IMR-90 (cell line): ENCODE measurements around the gene EZR. TPM values are rescaled to one million over a fixed set of nuclear protein-coding genes. Genes with fewer than 3 reads are reported as not detected.

Experiments
- ATAC-seq: fragments of 200-7000 bp; cut with Tn5 transposase; 2 replicates; pipeline ENCODE4 v1.9.1; 2020; ENCODE audit warnings: low read depth, mild to moderate bottlenecking, moderate library complexity
- BruUV-seq: library from RNA; stranded (reverse); fragments of 400-500 nt; replicated peaks from 2 replicates; lab custom pipeline; 2021; lab: Mats Ljungman, UMichigan
- CTCF ChIA-PET: fragments of 300-600 bp; formaldehyde crosslinking; extraction: SDS; loops from one replicate; lab custom pipeline; 2021; ENCODE audit warnings: antibody characterized with exemption; lab: Yijun Ruan, JAX
- POLR2A ChIA-PET: fragments of 300-600 bp; sonication (Branson Sonifier 250); formaldehyde crosslinking; loops from one replicate; lab custom pipeline; 2022; ENCODE audit warnings: antibody characterized with exemption; ENCODE audit not compliant: unreplicated experiment; lab: Charles Lee
- DNase-seq: peaks from one replicate; pipeline ENCODE4 v3.0.0; 2013
- H2AFZ ChIP-seq: replicated peaks from 2 replicates; pipeline ENCODE3; 2013; ENCODE audit warnings: low read length, mild to moderate bottlenecking; ENCODE audit not compliant: poor library complexity
- H2AK5ac ChIP-seq: 2 replicates; pipeline ENCODE4 v1.6.1; 2013; ENCODE audit warnings: low read depth, low read length, inconsistent platforms
- H2AK9ac ChIP-seq: replicated peaks from 2 replicates; pipeline ENCODE3; 2013; ENCODE audit warnings: mild to moderate bottlenecking, low read depth, low read length, moderate library complexity; ENCODE audit not compliant: poor library complexity
- H2BK120ac ChIP-seq: 2 replicates; pipeline ENCODE4 v1.6.1; 2013; ENCODE audit warnings: low read depth, low read length, inconsistent platforms
- H2BK15ac ChIP-seq: 3 replicates; pipeline ENCODE4 v1.6.1; 2013; ENCODE audit warnings: low read depth, low read length, inconsistent platforms
- H2BK20ac ChIP-seq: 2 replicates; pipeline ENCODE4 v1.6.1; 2013; ENCODE audit warnings: low read depth, mild to moderate bottlenecking, inconsistent platforms, low read length, moderate library complexity
- H2BK5ac ChIP-seq: 2 replicates; pipeline ENCODE4 v1.6.1; 2013; ENCODE audit warnings: mild to moderate bottlenecking, low read depth, low read length, inconsistent platforms; ENCODE audit not compliant: poor library complexity, severe bottlenecking
- H3K14ac ChIP-seq: replicated peaks from 2 replicates; pipeline ENCODE4 v1.6.1; 2013; ENCODE audit warnings: low read depth, low read length, inconsistent platforms
- H3K18ac ChIP-seq: 2 replicates; pipeline ENCODE4 v1.6.1; 2013; ENCODE audit warnings: low read depth, low read length, control low read depth
- H3K23ac ChIP-seq: 2 replicates; pipeline ENCODE4 v1.6.1; 2013; ENCODE audit warnings: low read depth, low read length, inconsistent platforms
- H3K27ac ChIP-seq: 2 replicates; pipeline ENCODE4 v1.5.1; 2013; ENCODE audit warnings: mild to moderate bottlenecking, control low read depth, low read length; ENCODE audit not compliant: insufficient read depth
- H3K27me3 ChIP-seq: 2 replicates; pipeline ENCODE4 v1.6.1; 2013; ENCODE audit warnings: low read length; ENCODE audit not compliant: control insufficient read depth, insufficient read depth
- H3K36me3 ChIP-seq: 2 replicates; pipeline ENCODE4 v1.6.1; 2013; ENCODE audit warnings: low read length, mixed read lengths; ENCODE audit not compliant: control insufficient read depth, insufficient read depth
- H3K4ac ChIP-seq: 2 replicates; pipeline ENCODE4 v1.6.1; 2013; ENCODE audit warnings: low read depth, low read length, inconsistent platforms
- H3K4me1 ChIP-seq: 2 replicates; pipeline ENCODE4 v1.6.1; 2013; ENCODE audit warnings: low read length, mixed read lengths; ENCODE audit not compliant: control insufficient read depth, insufficient read depth
- H3K4me2 ChIP-seq: 2 replicates; pipeline ENCODE4 v1.6.1; 2013; ENCODE audit warnings: low read depth, mild to moderate bottlenecking, control low read depth, low read length, moderate library complexity
- H3K4me3 ChIP-seq: 2 replicates; pipeline ENCODE4 v1.5.1; 2013; ENCODE audit warnings: low read depth, mild to moderate bottlenecking, control low read depth, low read length, moderate library complexity; ENCODE audit not compliant: insufficient read depth
- H3K56ac ChIP-seq: 2 replicates; pipeline ENCODE4 v1.6.1; 2013; ENCODE audit warnings: low read length, inconsistent platforms; ENCODE audit not compliant: insufficient read depth; ENCODE audit errors: extremely low read depth
- H3K79me1 ChIP-seq, 2 experiments: 2 replicates each; pipeline ENCODE4 v1.6.1; 2013; ENCODE audit warnings: low read length in 2 of 2, inconsistent platforms in 1 of 2, low read depth in 1 of 2
- H3K9ac ChIP-seq: 2 replicates; pipeline ENCODE4 v1.6.1; 2013; ENCODE audit warnings: low read depth, low read length, control low read depth
- H3K9me1 ChIP-seq: 2 replicates; pipeline ENCODE4 v1.6.1; 2013; ENCODE audit warnings: low read length, inconsistent platforms; ENCODE audit not compliant: insufficient read depth
- H3K9me3 ChIP-seq: 2 replicates; pipeline ENCODE4 v1.6.1; 2013; ENCODE audit warnings: low read length; ENCODE audit not compliant: control insufficient read depth, insufficient read depth
- H4K20me1 ChIP-seq: 2 replicates; pipeline ENCODE4 v1.6.1; 2013; ENCODE audit warnings: low read length, inconsistent platforms; ENCODE audit not compliant: insufficient read depth
- H4K5ac ChIP-seq: 2 replicates; pipeline ENCODE4 v1.6.1; 2013; ENCODE audit warnings: mild to moderate bottlenecking, low read depth, low read length, control low read depth
- H4K8ac ChIP-seq, 2 experiments: 2 replicates each; pipeline ENCODE4 v1.6.1; 2013; ENCODE audit warnings: low read depth in 2 of 2, low read length in 2 of 2, control low read depth in 1 of 2, inconsistent platforms in 1 of 2
- H4K91ac ChIP-seq: 2 replicates; pipeline ENCODE4 v1.6.1; 2013; ENCODE audit warnings: low read depth, low read length, inconsistent platforms; ENCODE audit not compliant: insufficient read depth
- BHLHE40 ChIP-seq: fragments of 150-350 bp; IDR thresholded peaks from 2 replicates; pipeline ENCODE4 v1.6.1; 2016; ENCODE audit warnings: mild to moderate bottlenecking, low read depth, low read length
- CEBPB ChIP-seq: IDR thresholded peaks from 2 replicates; pipeline ENCODE4 v1.6.1; 2012; ENCODE audit warnings: low read depth, low read length, improper control_type of control experiment
- CHD1 ChIP-seq: IDR thresholded peaks from 2 replicates; pipeline ENCODE4 v1.6.1; 2012; ENCODE audit warnings: low read depth, low read length, improper control_type of control experiment
- CTCF ChIP-seq: conservative IDR thresholded peaks from 2 replicates; pipeline ENCODE4 v1.5.1; 2012; ENCODE audit warnings: mild to moderate bottlenecking, low read depth, low read length, improper control_type of control experiment
- MAFK ChIP-seq: IDR thresholded peaks from 2 replicates; pipeline ENCODE4 v1.6.1; 2012; ENCODE audit warnings: low read depth, low read length, improper control_type of control experiment
- MAZ ChIP-seq: IDR thresholded peaks from 2 replicates; pipeline ENCODE4 v1.6.1; 2012; ENCODE audit warnings: low read depth, mild to moderate bottlenecking, low read length, improper control_type of control experiment, moderate library complexity, borderline replicate concordance
- MXI1 ChIP-seq: IDR thresholded peaks from 2 replicates; pipeline ENCODE4 v1.6.1; 2012; ENCODE audit warnings: low read depth, mild to moderate bottlenecking, low read length, moderate library complexity, borderline replicate concordance
- NFE2L2 ChIP-seq: fragments of 150-350 bp; IDR thresholded peaks from 2 replicates; pipeline ENCODE4 v1.6.1; 2016; ENCODE audit warnings: low read depth, mild to moderate bottlenecking, low read length
- RCOR1 ChIP-seq: IDR thresholded peaks from 2 replicates; pipeline ENCODE4 v1.6.1; 2012; ENCODE audit warnings: mild to moderate bottlenecking, low read length, improper control_type of control experiment; ENCODE audit not compliant: insufficient replicate concordance
- RFX5 ChIP-seq: IDR thresholded peaks from 2 replicates; pipeline ENCODE4 v1.8.0; 2012; ENCODE audit warnings: low read depth, mild to moderate bottlenecking, low read length, moderate library complexity
- SMC3 ChIP-seq: fragments of 150-350 bp; IDR thresholded peaks from 2 replicates; pipeline ENCODE4 v1.6.1; 2016; ENCODE audit warnings: low read depth, mild to moderate bottlenecking, antibody characterized with exemption, low read length, moderate library complexity
- WGBS, 2 experiments: methylation state at CpG; one replicate each; pipeline versions ENCODE4 v1.1.5 to v1.1.7; 2013; ENCODE audit warnings: missing lambda C conversion rate in 2 of 2; ENCODE audit not compliant: insufficient read length in 1 of 2; ENCODE audit errors: extremely low coverage in 2 of 2; 5-methylcytosine and 5-hydroxymethylcytosine counted together
- dilution Hi-C: fragments of 300-500 bp; cut with HindIII; formaldehyde crosslinking; loops from one replicate; pipeline ENCODE4 v1.14.3; 2018; ENCODE audit warnings: low sequenced_read_pairs; ENCODE audit not compliant: unreplicated experiment
- in situ Hi-C: fragments of 300-500 bp; cut with MboI; formaldehyde crosslinking; loops from 3 replicates; pipeline ENCODE4 v1.14.3; 2019; ENCODE audit warnings: low sequenced_read_pairs, inconsistent platforms, mixed read lengths
- intact Hi-C: fragments of 100-400 bp; cut with micrococcal nuclease; formaldehyde crosslinking; loops from 2 replicates; pipeline ENCODE4 v1.10.0; 2022
- polyA plus RNA-seq, 3 experiments: library from polyadenylated mRNA; depleted of rRNA; stranded (reverse); fragments of >200 nt; gene quantifications; 2 replicates each; pipeline ENCODE4 v1.2.3, GENCODE V29; 2012; ENCODE audit warnings: low replicate concordance in 1 of 3
- total RNA-seq: library from RNA; depleted of rRNA; stranded (reverse); fragments of >200 nt; gene quantifications from 2 replicates; pipeline ENCODE4 v1.2.3, GENCODE V29; 2012
- TF ChIP-seq, protein P1 (sequence below): fragments of 150-350 bp; IDR thresholded peaks from 2 replicates; pipeline ENCODE4 v1.6.1; 2017; ENCODE audit warnings: mild to moderate bottlenecking, antibody characterized with exemption, low read length, low read depth

The EZR gene
- total and polyA plus RNA-seq, 2 of the 4 experiments (the other 2 are of a cell fraction): 83.8 to 145 TPM

- Histone ChIP-seq H3K4me1 (no peaks in the 10 kb centered on the region), H3K4ac (no peak overlapping the region), H3K56ac (no peak overlapping the region), H4K20me1 (no peaks in the 10 kb centered on the region; the same call in 1 of the 2 replicates), H3K23ac (no peak overlapping the region), H3K9me3 (no peaks in the 10 kb centered on the region), H3K27ac (no peak overlapping the region), H3K4me2 (no peak overlapping the region), H3K18ac (no peak overlapping the region), H3K4me3 (no peak overlapping the region), H2BK5ac (no peak overlapping the region), H4K8ac (no peak overlapping the region), H3K79me1 (no peaks in the 10 kb centered on the region), H2BK120ac (no peak overlapping the region), H2AK9ac (no peak overlapping the region), H3K36me3 (peaks cover 38% of the 10 kb centered on the region), H2BK20ac (no peak overlapping the region), H3K9me1 (peaks cover 5% of the 10 kb centered on the region; the same call in 1 of the 2 replicates), H2AK5ac (no peak overlapping the region), H2BK15ac (no peak overlapping the region), H4K5ac (no peak overlapping the region), H3K27me3 (no peaks in the 10 kb centered on the region), H3K9ac (no peak overlapping the region), H4K91ac (no peak overlapping the region), H3K14ac (no peak overlapping the region), H2AFZ (no peak overlapping the region)
- intact Hi-C loops (no loop called here), in situ Hi-C loops (no loop called here), dilution Hi-C loops (no loop called here)
- DNase-seq: no peak
- no TSS peak for BruUV-seq
- ATAC-seq: no peak
- TF ChIP-seq RFX5: no peak
- no peak for TF ChIP-seq MAZ
- TF ChIP-seq, protein P1, sequence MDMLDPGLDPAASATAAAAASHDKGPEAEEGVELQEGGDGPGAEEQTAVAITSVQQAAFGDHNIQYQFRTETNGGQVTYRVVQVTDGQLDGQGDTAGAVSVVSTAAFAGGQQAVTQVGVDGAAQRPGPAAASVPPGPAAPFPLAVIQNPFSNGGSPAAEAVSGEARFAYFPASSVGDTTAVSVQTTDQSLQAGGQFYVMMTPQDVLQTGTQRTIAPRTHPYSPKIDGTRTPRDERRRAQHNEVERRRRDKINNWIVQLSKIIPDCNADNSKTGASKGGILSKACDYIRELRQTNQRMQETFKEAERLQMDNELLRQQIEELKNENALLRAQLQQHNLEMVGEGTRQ: no peak
- no peak for TF ChIP-seq BHLHE40
- TF ChIP-seq CTCF: no peak
- no peak for TF ChIP-seq SMC3
- TF ChIP-seq MXI1: no peak
- TF ChIP-seq CEBPB: no peak
- no peak for TF ChIP-seq RCOR1
- no peak for TF ChIP-seq NFE2L2
- TF ChIP-seq CHD1: no peak
- no peak for TF ChIP-seq MAFK
- POLR2A ChIA-PET: no interaction called here
- CTCF ChIA-PET: no interaction called here
- WGBS, 2 experiments: 92% methylated on average over 5 of the region's 14 CpGs; no CpG with 5 or more reads in 1 of the 2 experiments
Observed at GRCh38 chr6:158764183-158764849, 54.9 kb downstream of the EZR start.
